G401.6 (cell line): ENCODE measurements around the gene DIAPH1.
"Not testable (repeated sequence)": the region's sequence is repeated elsewhere in the genome, so short reads cannot be mapped to it uniquely, and the experiment has no call there.

Experiments used
- FAIRE-seq: peaks from 2 replicates; lab custom pipeline; 2012; peaks lifted over from hg19 to GRCh38; lab: Jason Lieb, UNC

Gene DIAPH1

DNA sequence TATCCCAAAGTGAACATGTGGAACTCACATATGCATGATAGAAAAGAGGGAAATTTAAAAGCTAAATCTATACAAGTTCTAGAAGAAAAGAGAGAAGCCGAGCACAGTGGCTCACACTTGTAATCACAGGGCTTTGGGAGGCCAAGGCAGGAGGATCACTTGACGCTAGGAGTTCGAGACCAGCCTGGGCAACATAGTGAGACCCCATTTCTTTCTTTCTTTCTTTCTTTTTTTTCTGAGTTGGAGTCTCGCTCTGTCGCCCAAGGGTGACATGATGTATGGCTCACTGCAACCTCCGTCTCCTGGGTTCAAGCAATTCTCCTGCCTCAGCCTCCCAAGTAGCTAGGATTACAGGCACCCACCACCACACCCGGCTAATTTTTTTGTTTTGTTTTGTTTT lies 8.9 kb downstream of the DIAPH1 start:
- not testable (repeated sequence) for FAIRE-seq

DNA sequence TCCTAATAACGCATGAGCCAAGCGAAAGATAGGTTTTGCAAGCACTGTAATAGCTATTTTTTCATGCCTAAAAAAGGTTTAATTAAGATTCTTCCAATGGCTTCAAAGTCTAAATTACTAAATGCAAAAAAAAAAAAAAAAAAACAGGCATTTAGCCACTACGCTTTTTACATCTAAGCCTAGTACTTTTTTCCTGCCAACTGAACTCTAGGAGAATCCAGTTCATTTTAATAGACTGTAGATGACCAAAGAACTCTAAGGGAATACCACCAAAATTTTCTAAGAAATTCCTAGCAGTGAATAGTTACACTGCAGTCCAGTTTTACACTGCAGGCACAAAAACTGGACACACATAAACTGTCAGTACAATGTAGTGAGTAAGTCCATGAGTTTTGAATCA lies 9.8 kb downstream of the DIAPH1 start:
- FAIRE-seq: no peak

DNA sequence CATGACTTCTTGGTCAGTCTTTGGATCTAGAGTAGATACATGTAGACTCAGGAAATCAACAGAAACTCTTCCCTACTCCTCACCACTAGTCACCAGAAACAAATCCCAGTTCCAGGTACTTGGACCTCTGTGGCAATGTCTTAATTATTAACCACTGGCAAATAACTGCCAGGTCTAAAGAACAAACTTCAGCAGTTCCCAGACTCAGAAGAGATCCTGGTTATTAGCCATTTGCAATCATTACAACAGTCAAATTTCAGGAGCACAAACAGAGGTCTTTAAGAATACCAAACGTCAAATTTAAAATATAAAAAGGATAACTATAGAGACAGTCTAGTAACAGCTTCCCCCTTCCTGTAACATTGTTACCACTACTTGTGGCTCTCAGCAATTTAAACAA lies 10.2 kb downstream of the DIAPH1 start:
- no peak for FAIRE-seq

DNA sequence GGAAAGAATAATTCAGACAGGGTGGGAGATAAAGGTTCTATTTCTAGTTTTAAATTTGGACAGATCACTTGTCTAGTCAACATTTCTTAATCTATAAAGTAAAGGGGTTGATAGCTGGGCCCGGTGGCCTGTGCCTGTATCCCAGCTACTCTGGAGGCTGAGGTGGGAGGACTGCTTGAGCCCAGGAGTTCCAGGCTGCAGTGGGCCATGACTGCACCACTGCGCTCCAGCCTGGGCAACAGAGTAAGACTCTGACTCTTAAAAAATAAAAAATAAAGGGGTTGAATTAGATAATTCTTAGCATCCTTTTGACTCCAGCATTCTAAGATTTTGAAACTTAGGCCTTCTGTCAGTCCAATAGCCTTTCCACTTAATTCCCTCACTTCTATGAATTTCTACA lies 10.8 kb downstream of the DIAPH1 start:
- no peak for FAIRE-seq

DNA sequence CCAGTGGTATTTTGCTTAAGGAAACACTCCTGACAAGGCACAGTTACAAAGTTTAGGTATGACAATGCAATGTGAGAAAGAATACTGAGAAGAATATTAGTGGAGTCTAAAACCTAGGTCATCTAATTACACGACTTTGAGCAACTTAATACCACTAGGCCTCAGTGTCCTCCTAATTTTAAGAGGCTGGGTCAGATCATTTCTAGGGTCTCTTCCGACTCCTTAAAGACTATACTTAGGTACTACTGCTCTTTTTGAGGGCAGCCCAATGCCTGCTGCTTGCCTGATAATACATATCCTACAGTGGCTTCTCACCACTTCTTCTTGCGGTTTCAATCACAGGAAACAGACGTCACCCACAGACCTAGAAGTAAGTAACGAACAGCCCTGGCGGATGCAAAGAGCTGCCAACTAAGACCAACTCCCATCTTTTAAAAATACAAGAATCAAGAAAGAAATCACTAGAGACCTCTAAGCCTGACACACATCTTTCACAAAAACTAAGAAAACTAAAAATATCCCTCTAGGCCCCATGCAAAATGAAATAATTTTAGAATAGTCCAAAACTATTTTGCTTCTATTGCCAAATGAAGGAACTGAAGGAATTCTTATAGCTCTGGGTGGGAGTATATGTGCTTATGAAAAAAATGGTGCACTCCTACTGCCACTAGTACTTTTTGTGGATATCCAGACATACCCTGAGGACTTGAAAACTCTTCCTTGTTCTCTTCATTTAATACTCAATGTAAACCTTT lies 13.1 kb downstream of the DIAPH1 start:
- FAIRE-seq: no peak

DNA sequence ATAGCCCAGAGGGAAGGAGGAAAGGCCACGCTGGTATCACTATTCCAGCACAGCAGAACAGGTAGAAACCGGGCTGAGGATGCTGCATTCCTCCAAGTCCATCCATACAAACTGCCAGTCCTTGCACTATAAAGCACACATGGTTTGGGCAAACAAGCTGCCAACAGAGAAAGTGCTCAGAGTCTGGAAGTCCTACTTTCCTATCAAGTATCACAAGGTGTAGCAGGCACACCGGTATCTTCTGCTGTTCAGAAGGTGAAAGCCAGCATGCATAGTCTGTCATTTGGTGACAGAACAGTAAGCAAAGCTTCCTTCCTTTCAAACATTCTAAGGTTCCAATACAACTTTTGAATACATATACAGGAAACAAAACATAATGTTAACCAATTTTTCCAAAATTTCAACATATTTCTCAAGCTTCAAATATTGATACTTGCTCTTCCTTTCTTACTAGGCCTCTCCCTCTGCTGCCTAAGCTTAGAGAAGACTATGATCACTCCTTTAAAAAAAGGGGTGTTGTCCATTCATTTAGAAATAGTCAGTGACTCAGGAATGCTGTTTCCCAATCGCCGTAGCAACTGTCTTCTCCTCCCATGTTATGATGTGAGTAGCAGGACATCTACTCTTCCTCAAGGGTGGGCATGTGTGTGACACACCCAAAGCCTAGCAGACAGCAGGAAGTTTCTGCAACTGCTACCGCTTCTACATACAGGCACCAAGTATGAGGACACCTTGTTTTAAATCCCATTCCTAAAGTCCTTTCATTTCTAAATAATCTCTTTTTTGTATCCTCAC lies 14.7 kb downstream of the DIAPH1 start:
- FAIRE-seq: no peak

DNA sequence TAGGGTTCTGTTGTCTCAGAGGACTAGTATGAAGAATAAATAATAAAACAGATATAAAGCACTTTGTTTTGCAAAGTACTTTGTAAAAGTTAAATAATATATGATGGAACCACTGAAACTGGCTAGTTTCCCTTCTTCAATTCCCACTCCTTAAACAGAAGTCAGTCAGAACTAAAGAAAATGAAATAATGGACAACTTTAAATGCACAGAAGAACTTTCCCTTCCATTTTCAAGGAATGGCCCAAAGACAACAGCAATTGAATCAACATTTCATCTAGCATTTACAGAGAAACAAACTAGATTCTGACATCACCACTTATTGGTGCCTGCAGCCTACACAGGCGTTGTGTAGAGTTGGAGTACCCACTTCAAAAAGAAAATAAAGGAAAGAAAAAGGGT lies 16.2 kb downstream of the DIAPH1 start:
- FAIRE-seq: no peak

DNA sequence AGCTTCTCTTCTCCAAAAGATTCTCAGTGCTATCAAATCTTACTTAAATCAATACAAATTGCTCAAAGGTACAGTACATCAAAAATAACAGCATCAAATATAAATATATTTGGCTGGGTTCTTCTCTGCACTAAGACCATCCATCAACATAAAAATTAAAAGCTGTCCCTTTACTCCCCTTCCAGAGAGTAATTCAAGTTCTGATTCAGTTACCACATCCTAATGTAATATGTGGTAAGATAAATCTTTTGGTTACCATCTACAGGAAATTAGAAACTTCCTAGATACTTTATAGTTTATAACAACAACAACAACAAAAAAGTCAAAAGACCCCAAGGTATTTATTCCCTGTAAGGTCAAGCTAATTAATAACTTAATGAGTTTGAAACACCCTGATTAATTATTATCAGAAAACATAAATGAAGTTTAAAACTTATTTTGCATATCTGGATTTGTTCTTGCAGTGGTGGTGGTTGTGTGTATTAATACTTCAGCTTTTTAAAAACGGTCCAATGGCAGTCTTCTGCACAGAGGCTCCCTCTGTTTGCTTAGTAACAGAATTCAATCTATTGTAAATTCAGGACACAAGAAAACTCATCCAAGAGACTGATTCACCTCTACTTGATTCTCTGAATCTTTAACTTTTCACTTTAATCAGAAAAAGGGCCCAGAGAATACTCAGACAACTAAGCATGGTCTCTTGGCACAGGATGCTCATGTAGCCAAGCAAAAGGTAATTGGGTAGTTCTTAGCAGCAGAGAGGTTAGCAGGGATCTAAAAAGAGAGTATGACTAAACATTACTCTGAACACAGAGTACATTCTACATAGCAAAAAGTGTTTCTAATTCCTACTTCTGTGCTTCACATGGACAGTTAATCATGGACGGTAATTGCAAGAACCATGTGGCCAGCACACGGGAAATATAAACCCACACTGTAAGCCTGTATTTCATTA lies 20.1 kb downstream of the DIAPH1 start:
- no peak for FAIRE-seq

DNA sequence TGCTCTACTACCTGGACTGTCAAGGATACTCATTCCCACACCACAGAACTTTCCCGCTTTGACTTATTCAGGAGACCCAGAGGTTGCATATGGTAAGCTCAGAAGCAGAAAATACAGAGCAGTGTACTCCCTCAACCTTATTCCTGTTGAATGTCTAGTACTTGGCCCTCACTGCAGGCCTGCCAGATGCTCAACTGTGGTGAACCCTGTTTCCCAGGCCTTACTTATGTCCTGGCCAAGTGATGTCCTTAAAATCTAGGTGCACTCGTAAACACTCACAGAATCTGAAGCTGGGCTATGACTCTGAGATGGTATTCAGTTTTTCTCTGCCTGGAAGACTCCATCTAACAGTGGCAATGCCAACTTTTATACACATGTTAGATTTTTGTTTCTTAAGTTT lies 21.0 kb downstream of the DIAPH1 start:
- FAIRE-seq: no peak

DNA sequence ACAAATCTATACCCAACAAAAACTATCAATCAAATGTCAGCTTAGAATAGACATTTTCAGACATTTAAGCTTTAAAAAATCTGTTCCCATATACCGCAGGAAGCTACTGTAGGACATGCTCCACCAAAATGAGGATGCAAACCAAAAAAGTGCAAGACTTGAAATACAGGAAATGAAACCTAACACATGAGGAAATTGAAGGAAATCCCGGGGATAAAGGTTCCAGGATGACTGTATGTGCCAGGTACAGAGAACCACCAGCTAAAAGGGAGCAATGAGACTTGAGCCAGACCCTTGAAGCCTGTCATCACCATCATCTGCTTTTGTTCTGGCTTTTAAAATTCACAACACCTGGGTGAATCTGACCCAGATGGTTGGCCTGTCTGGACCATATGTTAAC lies 21.4 kb downstream of the DIAPH1 start:
- FAIRE-seq: no peak

DNA sequence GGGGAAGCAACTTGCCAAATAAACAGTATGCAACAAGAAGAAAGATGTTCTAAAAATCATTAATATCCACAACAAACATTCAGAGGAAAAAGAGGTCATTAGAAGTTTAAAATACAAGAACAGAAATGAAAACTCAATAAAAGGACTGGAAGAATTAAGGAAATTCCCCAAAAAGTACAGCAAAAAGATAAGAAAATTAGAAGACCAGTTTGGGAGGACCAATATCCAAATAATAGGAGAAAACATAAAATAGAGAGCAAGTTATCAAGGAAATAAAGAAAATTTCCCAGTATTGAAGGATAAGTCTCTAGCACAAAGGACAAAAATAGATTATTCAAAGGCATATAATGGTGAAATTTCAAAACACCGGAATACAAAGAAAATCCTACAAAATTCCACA lies 21.9 kb downstream of the DIAPH1 start:
- FAIRE-seq: no peak

DNA sequence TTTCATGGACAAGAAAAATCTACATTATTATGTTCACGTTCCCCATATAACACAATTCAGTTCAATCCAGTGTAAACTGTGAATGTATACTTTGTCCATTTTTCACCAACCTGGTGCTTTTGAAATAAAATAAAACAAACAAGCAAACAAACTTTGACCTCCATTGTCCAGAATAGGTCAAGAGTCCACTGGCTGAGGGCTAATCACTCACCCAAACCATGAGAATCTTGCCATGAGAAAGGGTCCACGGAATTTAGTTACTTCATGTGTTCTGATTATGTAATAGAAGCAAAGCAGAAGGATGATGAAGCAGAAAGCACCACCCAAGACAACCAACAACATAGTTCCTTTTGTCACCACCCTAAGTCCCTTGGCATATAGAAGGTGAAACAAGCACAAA lies 28.7 kb downstream of the DIAPH1 start:
- no peak for FAIRE-seq

DNA sequence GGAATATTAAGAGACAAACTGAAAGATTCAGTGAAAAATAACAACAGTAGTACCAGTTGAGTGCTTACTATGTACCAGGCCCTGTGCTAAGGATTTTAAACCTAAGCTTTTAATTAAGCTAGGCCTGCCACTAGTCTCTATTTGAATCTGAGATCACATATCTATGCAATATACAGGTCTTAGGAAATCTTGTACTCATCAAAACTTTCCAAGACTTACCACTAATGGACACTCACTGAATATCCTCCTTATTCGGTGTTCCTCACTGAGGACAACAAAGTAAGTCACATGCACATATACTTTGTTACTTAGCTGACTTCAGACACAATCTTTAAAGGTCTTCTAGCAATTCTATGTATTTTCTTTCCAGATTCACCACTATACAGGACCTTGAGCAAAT lies 32.6 kb downstream of the DIAPH1 start:
- FAIRE-seq: no peak

DNA sequence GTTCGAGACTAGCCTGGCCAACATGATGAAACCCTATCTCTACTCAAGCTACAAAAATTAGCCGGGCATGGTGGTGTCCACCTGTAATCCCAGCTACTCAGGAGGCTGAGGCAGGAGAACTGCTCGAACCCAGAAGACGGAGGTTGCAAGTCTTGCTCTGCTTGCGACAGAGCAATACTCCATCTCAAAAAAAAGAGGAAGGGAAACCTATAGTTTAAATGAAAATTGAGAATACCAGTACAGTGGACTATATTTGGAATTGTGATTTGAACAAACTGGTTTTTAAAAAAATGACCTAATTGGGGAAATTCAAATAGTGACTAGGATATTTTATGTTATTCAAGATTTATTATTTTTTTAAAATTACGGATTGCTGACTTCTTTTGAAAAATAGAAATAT lies 33.2 kb downstream of the DIAPH1 start:
- no peak for FAIRE-seq

DNA sequence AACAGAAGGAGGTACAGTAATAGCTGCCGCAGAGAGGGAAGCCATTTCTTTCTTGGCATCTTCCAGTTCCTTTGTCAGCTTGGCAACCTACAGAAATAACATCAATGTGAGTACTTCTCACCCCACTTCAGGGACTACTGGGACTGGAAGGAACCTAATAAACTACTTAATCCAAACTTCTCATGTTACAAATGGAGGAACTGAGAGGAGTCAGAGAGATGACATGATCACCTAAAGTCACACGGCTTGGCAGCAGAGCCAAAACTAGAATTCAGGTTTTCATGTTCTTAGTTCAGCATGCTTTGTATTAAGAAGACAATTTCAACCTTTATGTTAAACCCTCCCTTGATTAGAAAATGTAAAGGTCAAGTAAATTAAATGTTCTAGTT lies 44.7 kb downstream of the DIAPH1 start:
- FAIRE-seq: no peak

DNA sequence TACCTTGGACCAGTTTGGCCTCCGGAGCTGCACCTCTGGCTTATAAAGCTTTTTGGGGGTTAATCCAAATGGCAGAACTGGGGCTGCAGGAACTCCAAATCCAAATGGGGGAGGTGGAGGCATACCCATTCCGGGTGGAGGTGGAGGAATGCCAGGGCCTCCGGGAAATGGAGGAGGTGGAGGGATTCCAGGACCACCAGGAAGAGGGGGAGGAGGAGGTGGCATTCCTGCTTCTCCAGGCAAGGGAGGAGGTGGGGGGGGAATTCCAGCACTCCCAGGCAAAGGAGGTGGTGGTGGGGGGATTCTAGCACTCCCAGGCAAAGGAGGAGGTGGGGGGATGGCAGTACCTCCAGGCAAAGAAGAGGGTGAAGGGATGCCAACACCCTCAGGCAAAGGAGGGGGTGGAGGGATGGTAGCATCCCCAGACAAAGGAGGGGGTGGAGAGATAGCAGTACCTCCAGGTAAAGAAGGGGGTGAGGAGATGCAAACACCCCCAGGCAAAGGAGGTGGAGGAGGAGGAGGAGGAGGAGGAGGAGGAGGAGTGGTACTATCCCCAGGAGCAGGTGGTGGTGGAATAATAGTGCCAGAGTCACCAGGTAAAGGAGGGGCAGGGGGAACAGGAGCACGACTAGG lies 45.2 kb downstream of the DIAPH1 start:
- FAIRE-seq: no peak

DNA sequence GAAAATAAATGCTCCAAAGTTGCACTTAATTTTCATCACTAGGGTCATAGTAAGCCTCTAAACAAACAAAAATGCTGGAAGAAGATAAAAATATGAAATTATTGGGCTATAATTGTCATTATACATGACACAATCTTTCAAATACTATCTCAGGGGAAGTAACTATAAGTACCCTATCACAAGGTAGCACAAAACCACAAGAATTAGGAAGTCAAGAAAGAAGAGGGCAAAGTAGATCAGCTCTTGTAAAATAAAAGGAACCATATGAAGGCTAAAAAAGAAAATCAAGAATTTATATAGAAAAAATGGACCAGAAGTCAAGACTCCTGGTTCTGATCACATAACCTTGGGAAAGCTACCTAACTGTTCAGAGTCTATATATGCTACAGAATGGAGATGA lies 48.1 kb downstream of the DIAPH1 start:
- FAIRE-seq: no peak

DNA sequence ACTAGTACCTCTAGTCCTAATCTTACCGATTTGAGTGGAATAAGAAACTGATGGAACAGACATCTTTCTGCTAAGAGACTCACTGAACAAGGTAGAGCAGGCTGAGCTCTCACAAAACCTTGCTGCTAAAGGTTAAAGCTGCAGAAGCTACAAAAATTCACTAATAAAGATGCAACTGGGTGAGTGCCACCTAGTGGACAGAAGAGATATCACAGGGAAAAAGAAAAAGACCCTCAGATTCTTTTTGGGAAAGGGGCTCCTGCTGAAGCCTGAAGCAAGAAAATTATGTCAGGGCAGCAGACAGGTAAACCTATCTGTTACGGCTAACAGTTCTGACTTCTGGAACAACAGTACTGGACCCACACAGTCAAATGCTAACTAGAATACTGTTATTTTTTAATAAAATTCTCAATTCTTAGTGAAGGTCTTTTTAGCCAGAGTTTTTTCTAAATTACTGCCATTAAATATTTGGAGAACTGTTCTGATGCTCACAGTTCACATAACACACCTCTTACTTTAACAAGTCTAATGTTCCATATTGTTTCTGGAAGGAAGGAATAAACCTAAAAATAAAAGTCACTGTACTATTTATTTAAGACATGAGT lies 51.2 kb downstream of the DIAPH1 start:
- peak; percentile 51 for FAIRE-seq

DNA sequence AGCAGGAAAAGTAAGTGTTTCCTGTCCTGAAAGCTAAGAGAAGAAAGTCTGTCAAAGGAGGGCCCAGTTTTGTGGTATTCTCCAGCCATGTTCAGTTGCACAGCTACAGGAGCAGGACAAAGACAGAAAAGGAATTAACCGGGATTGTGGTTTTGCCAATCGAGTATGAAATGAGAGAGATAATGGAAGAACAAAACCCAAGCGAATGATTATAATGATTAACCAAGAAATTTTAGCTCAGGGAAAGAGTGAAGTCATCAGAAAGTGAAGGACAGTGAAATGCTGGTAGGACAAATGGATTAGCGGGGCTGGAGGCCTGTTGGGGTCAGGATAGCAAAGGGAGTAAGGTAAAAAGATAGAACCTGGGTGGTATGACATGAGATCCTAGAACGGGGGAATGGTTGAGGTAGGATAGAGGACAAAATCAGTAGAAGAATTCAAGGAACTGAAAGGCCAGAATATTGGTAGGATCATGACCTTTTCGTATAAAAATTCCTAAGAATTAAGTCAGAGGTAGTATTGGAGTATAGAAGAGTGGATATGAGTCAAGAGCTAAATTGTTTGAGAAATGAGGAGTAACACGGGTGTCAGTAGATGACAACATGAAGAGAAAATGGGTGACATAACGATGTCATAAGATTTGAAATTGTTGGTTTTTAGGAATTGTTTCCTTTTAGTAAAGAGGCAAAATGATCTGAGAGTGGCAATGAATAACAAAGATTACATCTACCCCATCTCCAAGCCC lies 52.8 kb downstream of the DIAPH1 start:
- no peak for FAIRE-seq

DNA sequence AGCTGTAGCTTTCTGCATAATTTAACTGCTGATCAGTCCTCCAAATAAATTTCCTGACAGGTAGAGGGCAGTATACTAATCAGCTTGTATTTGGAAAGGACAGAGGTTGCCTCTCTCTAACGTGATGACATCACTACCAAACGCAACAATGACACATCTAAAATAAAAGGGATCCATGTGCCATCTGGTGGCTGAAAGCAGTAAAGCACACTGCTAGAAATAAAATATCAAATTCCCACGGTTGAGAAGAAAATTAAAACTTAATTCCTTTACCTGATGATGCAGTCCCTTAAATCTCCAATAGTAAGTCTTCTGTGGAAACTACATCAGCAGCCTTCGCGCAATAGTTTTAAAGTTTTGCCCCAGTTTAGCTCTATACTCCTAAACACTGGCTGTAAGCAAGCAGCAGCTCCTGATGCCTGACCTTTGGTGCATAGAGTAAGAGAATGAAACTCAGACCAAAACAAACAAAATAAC lies 54.5 kb downstream of the DIAPH1 start:
- FAIRE-seq: peak; percentile 98
